ENCODE results near the gene CHSY1. TPM values are rescaled to one million over a fixed set of nuclear protein-coding genes. Genes with fewer than 3 reads are reported as not detected.

CHSY1 gene
- polyA plus RNA-seq, 1 donor from 2014 or later: 16.1 TPM

GRCh38 chr15:101217446-101217845 lies 34.4 kb downstream of the CHSY1 start:
- Histone ChIP-seq H3K4me3 (ENCODE audit: low read length) (no peak overlapping the region), H3K36me3 (ENCODE audit: insufficient read depth, low read length) (no peaks in the 10 kb centered on the region), H3K79me2 (replicated peaks; ENCODE audit: insufficient read depth, low read length) (peaks cover 30% of the 10 kb centered on the region), H3K4me2 (ENCODE audit: low read length) (no peak overlapping the region), H3K27me3 (ENCODE audit: insufficient read depth, low read depth, low read length) (no peaks in the 10 kb centered on the region), H3K9me2 (ENCODE audit: insufficient read depth, low read length) (no peaks in the 10 kb centered on the region), H3K27ac (ENCODE audit: low read length) (no peak overlapping the region), H3F3A (ENCODE audit: insufficient read depth, low read length, poor library complexity, severe bottlenecking) (no peaks in the 10 kb centered on the region), H2AFZ (ENCODE audit: low read depth, low read length) (no peak overlapping the region), H4K20me1 (ENCODE audit: insufficient read depth) (no peaks in the 10 kb centered on the region), H3K9ac (ENCODE audit: low read length) (no peak overlapping the region), H3K9me3 (ENCODE audit: low read length) (no peaks in the 10 kb centered on the region)
- TF ChIP-seq MXI1 (conservative IDR thresholded peaks at IDR 0.05; ENCODE audit: poor library complexity, severe bottlenecking) (no peak), POLR2AphosphoS5 (IDR thresholded peaks at IDR 0.05) (no peak), SMC3 (conservative IDR thresholded peaks at IDR 0.05; ENCODE audit: poor library complexity) (no peak), EZH2 (IDR thresholded peaks at IDR 0.05; ENCODE audit: borderline replicate concordance, insufficient read depth, low read length, poor library complexity, severe bottlenecking) (no peak), EP300 (conservative IDR thresholded peaks at IDR 0.05; ENCODE audit: poor library complexity, severe bottlenecking) (no peak), REST (IDR thresholded peaks at IDR 0.05; ENCODE audit: borderline replicate concordance) (no peak), RAD21 (conservative IDR thresholded peaks at IDR 0.05) (no peak), TAF1 (IDR thresholded peaks at IDR 0.05; ENCODE audit: low read depth) (no peak), CTCF (IDR thresholded peaks at IDR 0.05; ENCODE audit: poor library complexity, severe bottlenecking) (no peak)

- Histone ChIP-seq H3F3A (ENCODE audit: insufficient read depth, low read length, poor library complexity, severe bottlenecking) (no peaks in the 10 kb centered on the region), H3K27ac (ENCODE audit: low read length) (no peak overlapping the region), H2AFZ (ENCODE audit: low read depth, low read length) (no peak overlapping the region), H3K9me2 (ENCODE audit: insufficient read depth, low read length) (no peaks in the 10 kb centered on the region), H3K79me2 (replicated peaks; ENCODE audit: insufficient read depth, low read length) (peaks cover 34% of the 10 kb centered on the region), H3K4me2 (ENCODE audit: low read length) (no peak overlapping the region), H3K36me3 (ENCODE audit: insufficient read depth, low read length) (no peaks in the 10 kb centered on the region), H3K9me3 (ENCODE audit: low read length) (no peaks in the 10 kb centered on the region), H3K27me3 (ENCODE audit: insufficient read depth, low read depth, low read length) (no peaks in the 10 kb centered on the region), H4K20me1 (ENCODE audit: insufficient read depth) (no peaks in the 10 kb centered on the region), H3K4me3 (ENCODE audit: low read length) (no peak overlapping the region), H3K9ac (ENCODE audit: low read length) (no peak overlapping the region)
- TF ChIP-seq CTCF (IDR thresholded peaks at IDR 0.05; ENCODE audit: poor library complexity, severe bottlenecking) (no peak), TAF1 (IDR thresholded peaks at IDR 0.05; ENCODE audit: low read depth) (no peak), EP300 (conservative IDR thresholded peaks at IDR 0.05; ENCODE audit: poor library complexity, severe bottlenecking) (no peak)
Measured at GRCh38 chr15:101216100-101216499, 35.7 kb downstream of the CHSY1 start.

Data from neural cell (in vitro differentiated cells).